ENCODE data around the gene ADGRE2.

DNA sequence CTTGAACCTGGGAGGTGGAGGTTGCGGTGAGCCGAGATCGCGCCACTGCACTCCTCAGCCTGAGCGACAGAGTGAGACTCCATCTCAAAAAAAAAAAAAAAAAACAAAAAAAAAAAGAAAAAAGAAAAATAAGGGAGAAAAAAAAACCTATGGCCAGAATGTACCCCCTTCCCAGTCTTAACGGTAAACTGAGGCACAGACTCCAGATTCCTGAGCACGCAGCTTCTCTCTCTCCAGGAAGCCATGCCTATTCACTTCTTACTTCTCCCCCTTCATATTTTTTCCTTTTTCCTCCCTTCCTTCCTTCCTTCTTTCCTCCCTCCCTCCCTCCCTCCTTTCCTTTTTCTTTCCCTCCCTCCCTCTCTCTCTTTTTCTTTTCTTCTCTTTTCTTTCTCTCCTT is 5.4 kb downstream of the ADGRE2 start:
- TF ChIP-seq, protein P1, sequence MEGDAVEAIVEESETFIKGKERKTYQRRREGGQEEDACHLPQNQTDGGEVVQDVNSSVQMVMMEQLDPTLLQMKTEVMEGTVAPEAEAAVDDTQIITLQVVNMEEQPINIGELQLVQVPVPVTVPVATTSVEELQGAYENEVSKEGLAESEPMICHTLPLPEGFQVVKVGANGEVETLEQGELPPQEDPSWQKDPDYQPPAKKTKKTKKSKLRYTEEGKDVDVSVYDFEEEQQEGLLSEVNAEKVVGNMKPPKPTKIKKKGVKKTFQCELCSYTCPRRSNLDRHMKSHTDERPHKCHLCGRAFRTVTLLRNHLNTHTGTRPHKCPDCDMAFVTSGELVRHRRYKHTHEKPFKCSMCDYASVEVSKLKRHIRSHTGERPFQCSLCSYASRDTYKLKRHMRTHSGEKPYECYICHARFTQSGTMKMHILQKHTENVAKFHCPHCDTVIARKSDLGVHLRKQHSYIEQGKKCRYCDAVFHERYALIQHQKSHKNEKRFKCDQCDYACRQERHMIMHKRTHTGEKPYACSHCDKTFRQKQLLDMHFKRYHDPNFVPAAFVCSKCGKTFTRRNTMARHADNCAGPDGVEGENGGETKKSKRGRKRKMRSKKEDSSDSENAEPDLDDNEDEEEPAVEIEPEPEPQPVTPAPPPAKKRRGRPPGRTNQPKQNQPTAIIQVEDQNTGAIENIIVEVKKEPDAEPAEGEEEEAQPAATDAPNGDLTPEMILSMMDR (IDR thresholded peaks at IDR 0.05), result no peak
- TF ChIP-seq POLR2A (IDR thresholded peaks at IDR 0.05), result no peak
